ENCODE measurements around the gene WEE1. TPM values are rescaled to one million over a fixed set of nuclear protein-coding genes. Genes with fewer than 3 reads are reported as not detected.

WEE1 gene
- total RNA-seq, 2 donors from 2014 or later: 52.0 to 103 TPM

- H3K4me3 ChIP-seq: no peak overlapping the region
- H3K4me1 ChIP-seq: no peaks in the 10 kb centered on the region
- no peaks in the 10 kb centered on the region for H3K27me3 ChIP-seq
- no peak overlapping the region for H3K27ac ChIP-seq
- no peaks in the 10 kb centered on the region for H3K9me3 ChIP-seq
- no peaks in the 10 kb centered on the region for H3K36me3 ChIP-seq
- TF ChIP-seq, protein P1, sequence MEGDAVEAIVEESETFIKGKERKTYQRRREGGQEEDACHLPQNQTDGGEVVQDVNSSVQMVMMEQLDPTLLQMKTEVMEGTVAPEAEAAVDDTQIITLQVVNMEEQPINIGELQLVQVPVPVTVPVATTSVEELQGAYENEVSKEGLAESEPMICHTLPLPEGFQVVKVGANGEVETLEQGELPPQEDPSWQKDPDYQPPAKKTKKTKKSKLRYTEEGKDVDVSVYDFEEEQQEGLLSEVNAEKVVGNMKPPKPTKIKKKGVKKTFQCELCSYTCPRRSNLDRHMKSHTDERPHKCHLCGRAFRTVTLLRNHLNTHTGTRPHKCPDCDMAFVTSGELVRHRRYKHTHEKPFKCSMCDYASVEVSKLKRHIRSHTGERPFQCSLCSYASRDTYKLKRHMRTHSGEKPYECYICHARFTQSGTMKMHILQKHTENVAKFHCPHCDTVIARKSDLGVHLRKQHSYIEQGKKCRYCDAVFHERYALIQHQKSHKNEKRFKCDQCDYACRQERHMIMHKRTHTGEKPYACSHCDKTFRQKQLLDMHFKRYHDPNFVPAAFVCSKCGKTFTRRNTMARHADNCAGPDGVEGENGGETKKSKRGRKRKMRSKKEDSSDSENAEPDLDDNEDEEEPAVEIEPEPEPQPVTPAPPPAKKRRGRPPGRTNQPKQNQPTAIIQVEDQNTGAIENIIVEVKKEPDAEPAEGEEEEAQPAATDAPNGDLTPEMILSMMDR (IDR thresholded peaks at IDR 0.05): no peak
- DNase-seq (ENCODE audit: low spot score): no peak
These were observed 63.2 kb downstream of the WEE1 start for GRCh38 chr11:9636691-9637090.

- Histone ChIP-seq H3K4me3 (no peak overlapping the region), H3K9me3 (no peaks in the 10 kb centered on the region), H3K27me3 (no peaks in the 10 kb centered on the region), H3K4me1 (no peaks in the 10 kb centered on the region), H3K36me3 (no peaks in the 10 kb centered on the region), H3K27ac (peak overlapping the region; percentile 52 to 55)
- TF ChIP-seq, protein P1 (IDR thresholded peaks at IDR 0.05): no peak
- DNase-seq (ENCODE audit: low spot score): peak; percentile 74
These were observed 65.6 kb downstream of the WEE1 start for GRCh38 chr11:9639099-9639498.

Other genes starting within 250 kb of the WEE1 start
- gene IPO7, start 189.0 kb upstream of the WEE1 start, total RNA-seq: 100 to 1,000 TPM in 1 of 2 donors, 10 to 100 TPM in 1; 79.4 to 121 TPM
- 10 to 100 TPM; 19.0 to 22.8 TPM for gene ZNF143, start 112.7 kb upstream of the WEE1 start, total RNA-seq
- gene SWAP70, start 90.4 kb downstream of the WEE1 start, total RNA-seq: 10 to 100 TPM; 18.7 to 33.4 TPM

Measured in right atrium auricular region (tissue), 2 donors.